ENCODE results near the gene ACSL3.
"Not testable (repeated sequence)": the region's sequence is repeated elsewhere in the genome, so short reads cannot be mapped to it uniquely, and the experiment has no call there.

ACSL3 gene

DNA sequence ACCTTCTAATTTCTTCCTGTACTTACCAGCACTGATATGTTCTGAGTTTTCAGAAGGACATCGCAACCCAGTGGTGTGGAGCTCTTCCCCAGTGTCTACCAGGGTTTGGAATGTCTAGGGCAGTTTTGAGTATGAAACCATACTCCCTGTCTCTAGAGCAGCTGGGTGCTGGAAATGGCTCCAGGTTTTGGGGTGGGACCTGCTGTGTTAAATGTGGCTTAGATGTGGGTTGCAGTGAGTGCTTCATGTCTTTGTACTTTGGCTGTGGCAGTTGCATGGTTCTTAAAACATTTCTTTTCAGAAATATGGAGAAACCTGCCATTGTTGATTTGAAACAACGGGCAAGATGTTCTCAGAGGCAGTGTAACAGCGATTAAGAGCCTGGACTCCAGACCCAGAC lies 48.5 kb downstream of the ACSL3 start:
- no peak for DNase-seq

DNA sequence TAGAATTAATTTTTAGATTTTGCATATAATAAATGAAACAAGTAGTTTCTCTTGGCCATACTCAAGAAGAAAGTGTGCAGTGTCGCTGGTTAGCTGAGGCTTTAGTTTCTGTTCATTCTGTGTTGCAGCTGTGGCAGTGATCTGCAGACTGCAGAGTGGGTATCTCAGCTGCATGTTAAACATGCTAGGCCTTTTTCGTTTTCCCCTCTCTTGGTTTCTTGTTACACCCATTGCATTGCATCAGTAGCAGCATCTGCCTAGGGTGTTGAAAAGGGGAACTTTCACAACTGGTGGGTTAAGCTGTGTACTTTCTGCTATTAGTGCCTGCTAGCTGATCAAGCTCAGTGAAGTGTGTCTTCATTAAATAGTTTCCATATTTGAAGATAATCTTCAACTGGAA lies 51.3 kb downstream of the ACSL3 start:
- DNase-seq, result no peak

DNA sequence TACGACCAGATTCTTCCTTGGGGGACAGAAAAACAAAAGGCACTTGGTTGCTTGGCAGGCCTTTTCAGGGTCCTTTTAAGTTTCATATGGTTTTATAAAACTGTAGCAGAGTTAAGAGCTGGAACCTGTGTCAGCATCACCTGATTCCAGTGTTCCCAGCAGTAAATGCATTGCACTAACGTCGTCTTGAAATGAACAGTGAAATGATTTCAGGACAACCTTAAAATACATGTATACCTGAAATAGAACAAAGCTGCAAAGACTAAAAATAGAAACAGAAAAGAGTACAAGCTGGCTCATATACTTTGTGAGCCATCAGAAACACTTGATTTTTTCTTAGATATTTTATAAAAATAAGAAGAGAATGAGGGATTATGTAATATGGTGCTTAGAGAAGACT lies 51.9 kb downstream of the ACSL3 start:
- DNase-seq, result no peak

- no peak for DNase-seq
These were observed 54.5 kb downstream of the ACSL3 start for GRCh38 chr2:222915092-222915957.

GRCh38 chr2:222916229-222917197 lies 55.7 kb downstream of the ACSL3 start:
- no peak for DNase-seq

GRCh38 chr2:222917212-222917611 lies 56.4 kb downstream of the ACSL3 start:
- DNase-seq, result not testable (repeated sequence)

GRCh38 chr2:222919841-222920526 lies 59.1 kb downstream of the ACSL3 start:
- no peak for DNase-seq

DNA sequence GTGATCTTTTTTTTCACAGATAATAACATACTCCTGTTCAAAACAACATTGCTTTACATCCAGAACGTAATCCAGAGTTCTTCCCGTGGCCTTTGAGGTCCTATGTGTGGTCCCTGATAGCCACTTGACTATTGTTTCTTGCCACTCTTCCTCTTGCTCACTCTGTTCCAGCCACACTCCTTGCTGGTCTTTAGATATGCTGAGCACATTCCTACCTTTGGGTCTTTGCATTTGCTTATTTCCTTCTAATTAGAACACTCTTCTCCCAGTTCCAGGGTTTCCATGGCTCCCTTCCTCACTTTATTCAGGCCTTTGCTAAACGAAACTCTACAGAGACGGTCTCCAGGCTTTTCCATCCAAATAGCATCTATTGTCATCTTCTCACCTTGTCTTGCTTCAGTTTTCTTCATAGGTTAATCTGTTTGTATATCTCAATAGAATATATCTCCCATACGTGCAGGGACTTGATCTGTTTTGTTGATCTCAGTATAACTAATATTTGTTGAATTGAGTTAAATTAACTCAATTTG lies 59.9 kb downstream of the ACSL3 start:
- DNase-seq, result no peak

GRCh38 chr2:222922019-222922800 lies 61.4 kb downstream of the ACSL3 start:
- no peak for DNase-seq

DNA sequence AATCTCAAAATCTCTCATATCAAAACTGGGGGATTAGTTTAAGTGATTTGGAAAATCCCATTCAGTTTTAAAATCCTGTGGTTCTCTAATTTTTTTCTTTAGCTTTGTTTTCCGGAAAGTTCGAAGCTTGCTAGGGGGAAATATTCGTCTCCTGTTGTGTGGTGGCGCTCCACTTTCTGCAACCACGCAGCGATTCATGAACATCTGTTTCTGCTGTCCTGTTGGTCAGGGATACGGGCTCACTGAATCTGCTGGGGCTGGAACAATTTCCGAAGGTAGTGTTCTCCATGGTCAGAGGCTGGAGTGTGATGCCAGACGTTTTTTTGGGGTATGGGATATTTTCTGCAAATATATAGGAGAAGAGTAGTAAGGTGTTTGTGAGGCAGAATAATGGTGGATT lies 66.1 kb downstream of the ACSL3 start:
- no peak for DNase-seq

DNA sequence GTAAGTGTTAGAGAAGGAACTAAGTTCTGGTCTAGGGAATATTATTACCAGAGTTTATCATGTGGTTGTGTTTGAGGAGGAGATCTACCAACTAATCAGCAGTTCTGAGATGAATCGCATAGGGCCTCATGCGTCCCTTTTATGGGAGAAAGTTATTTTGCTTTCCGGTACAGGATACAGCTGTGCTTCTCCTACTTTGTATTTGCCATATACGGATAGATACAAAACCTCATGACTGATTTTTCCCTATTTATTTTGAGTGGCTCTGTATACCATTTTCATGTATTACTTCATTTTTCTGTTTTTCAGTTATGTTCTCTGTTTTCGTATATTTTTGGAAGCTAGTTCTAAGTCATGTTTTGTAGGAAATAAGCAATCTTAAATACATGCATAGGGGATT lies 66.8 kb downstream of the ACSL3 start:
- no peak for DNase-seq

GRCh38 chr2:222928335-222928734 lies 67.5 kb downstream of the ACSL3 start:
- DNase-seq, result no peak

- DNase-seq, result no peak
These were observed 70.0 kb downstream of the ACSL3 start for GRCh38 chr2:222930862-222931261.

DNA sequence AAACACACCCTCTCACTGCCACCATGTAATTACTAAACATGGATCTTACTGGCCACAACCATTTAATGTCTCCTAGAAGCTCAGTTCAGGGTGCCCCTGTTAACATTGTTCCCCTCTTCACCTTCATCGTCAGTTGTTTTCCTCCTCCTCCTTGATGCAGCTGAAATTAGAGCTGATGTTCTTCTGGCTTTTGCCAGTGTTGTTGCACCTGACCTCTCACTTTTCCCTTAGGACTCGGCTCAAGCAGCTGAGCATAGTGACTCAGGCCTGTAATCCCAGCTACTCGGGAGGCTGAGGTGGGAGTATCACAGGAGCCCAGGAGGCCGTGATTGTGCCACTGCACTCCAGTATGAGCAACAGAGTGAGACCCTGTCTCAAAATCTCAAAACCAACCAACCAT lies 70.8 kb downstream of the ACSL3 start:
- DNase-seq, result no peak

DNA sequence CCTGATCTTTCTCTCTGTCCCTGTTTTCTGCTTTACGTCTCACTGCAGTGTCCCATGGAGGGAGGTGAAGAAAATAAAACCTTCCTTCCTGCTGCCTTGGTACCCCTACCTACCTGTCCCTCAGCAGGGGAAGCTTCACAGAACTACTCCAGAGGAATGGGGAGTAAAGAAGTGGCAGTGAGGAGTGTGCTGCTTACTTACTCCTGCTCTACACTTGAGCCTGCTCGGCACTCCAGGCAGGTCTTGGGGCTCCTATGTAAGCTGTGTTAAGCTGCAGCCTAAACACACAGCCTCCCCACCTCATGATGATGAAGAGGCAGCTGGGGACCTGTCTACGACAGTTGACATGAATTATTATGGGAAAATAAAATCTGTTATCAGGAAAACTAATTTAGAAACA lies 72.6 kb downstream of the ACSL3 start:
- DNase-seq, result no peak

GRCh38 chr2:222935688-222936298 lies 75.0 kb downstream of the ACSL3 start:
- DNase-seq, result no peak

- DNase-seq, result no peak
These were observed 75.9 kb downstream of the ACSL3 start for GRCh38 chr2:222936705-222937104.

GRCh38 chr2:222938327-222938726 lies 77.5 kb downstream of the ACSL3 start:
- DNase-seq, result no peak

DNA sequence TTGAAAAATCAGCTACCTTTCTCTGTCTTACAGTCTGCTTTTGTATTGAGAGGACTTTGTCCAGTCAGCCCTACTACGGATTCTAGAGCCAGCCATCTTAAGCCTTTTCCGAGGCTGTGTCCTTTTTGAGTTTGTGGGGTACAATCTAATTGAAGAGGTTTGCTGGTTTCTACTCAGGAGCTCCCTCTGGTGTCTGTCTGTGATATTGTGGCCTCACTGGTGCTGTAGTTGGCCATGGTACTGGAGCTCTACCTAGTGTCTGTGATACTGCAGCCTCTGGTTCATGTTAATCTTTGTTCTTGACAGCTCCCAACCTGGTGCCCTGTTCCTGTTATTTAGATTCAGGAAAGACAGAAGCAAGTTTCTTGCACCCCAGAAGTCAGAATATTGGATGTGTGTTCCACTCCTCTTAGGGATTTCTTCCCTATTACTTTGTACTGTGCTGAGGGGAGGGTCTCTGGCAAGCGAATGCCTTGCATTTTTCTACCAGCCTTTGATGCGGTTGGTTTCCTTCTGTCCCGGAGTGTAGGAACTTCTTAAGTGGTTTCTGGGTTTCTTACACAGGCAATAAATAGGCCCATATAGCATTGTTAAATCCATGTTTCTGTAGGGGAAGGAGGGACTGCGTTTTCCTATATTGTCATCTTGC lies 78.5 kb downstream of the ACSL3 start:
- DNase-seq, result no peak

- no peak for DNase-seq
These were observed 79.1 kb downstream of the ACSL3 start for GRCh38 chr2:222939979-222940378.
